IMR-90 (cell line): ENCODE measurements around the gene ENDOD1. TPM values are rescaled to one million over a fixed set of nuclear protein-coding genes. Genes with fewer than 3 reads are reported as not detected.

ENCODE experiments used
- ATAC-seq: fragments of 200-7000 bp; cut with Tn5 transposase; 2 replicates; pipeline ENCODE4 v1.9.1; 2020; ENCODE audit warnings: low read depth, mild to moderate bottlenecking, moderate library complexity
- BruUV-seq: library from RNA; stranded (reverse); fragments of 400-500 nt; replicated peaks from 2 replicates; lab custom pipeline; 2021; lab: Mats Ljungman, UMichigan
- CTCF ChIA-PET: fragments of 300-600 bp; formaldehyde crosslinking; extraction: SDS; loops from one replicate; lab custom pipeline; 2021; ENCODE audit warnings: antibody characterized with exemption; lab: Yijun Ruan, JAX
- POLR2A ChIA-PET: fragments of 300-600 bp; sonication (Branson Sonifier 250); formaldehyde crosslinking; loops from one replicate; lab custom pipeline; 2022; ENCODE audit warnings: antibody characterized with exemption; ENCODE audit not compliant: unreplicated experiment; lab: Charles Lee
- DNase-seq: peaks from one replicate; pipeline ENCODE4 v3.0.0; 2013
- H2AFZ ChIP-seq: replicated peaks from 2 replicates; pipeline ENCODE3; 2013; ENCODE audit warnings: low read length, mild to moderate bottlenecking; ENCODE audit not compliant: poor library complexity
- H2AK5ac ChIP-seq: 2 replicates; pipeline ENCODE4 v1.6.1; 2013; ENCODE audit warnings: low read depth, low read length, inconsistent platforms
- H2AK9ac ChIP-seq: replicated peaks from 2 replicates; pipeline ENCODE3; 2013; ENCODE audit warnings: mild to moderate bottlenecking, low read depth, low read length, moderate library complexity; ENCODE audit not compliant: poor library complexity
- H2BK120ac ChIP-seq: 2 replicates; pipeline ENCODE4 v1.6.1; 2013; ENCODE audit warnings: low read depth, low read length, inconsistent platforms
- H2BK15ac ChIP-seq: 3 replicates; pipeline ENCODE4 v1.6.1; 2013; ENCODE audit warnings: low read depth, low read length, inconsistent platforms
- H2BK20ac ChIP-seq: 2 replicates; pipeline ENCODE4 v1.6.1; 2013; ENCODE audit warnings: low read depth, mild to moderate bottlenecking, inconsistent platforms, low read length, moderate library complexity
- H2BK5ac ChIP-seq: 2 replicates; pipeline ENCODE4 v1.6.1; 2013; ENCODE audit warnings: mild to moderate bottlenecking, low read depth, low read length, inconsistent platforms; ENCODE audit not compliant: poor library complexity, severe bottlenecking
- H3K14ac ChIP-seq: replicated peaks from 2 replicates; pipeline ENCODE4 v1.6.1; 2013; ENCODE audit warnings: low read depth, low read length, inconsistent platforms
- H3K18ac ChIP-seq: 2 replicates; pipeline ENCODE4 v1.6.1; 2013; ENCODE audit warnings: low read depth, low read length, control low read depth
- H3K23ac ChIP-seq: 2 replicates; pipeline ENCODE4 v1.6.1; 2013; ENCODE audit warnings: low read depth, low read length, inconsistent platforms
- H3K27ac ChIP-seq: 2 replicates; pipeline ENCODE4 v1.5.1; 2013; ENCODE audit warnings: mild to moderate bottlenecking, control low read depth, low read length; ENCODE audit not compliant: insufficient read depth
- H3K27me3 ChIP-seq: 2 replicates; pipeline ENCODE4 v1.6.1; 2013; ENCODE audit warnings: low read length; ENCODE audit not compliant: control insufficient read depth, insufficient read depth
- H3K36me3 ChIP-seq: 2 replicates; pipeline ENCODE4 v1.6.1; 2013; ENCODE audit warnings: low read length, mixed read lengths; ENCODE audit not compliant: control insufficient read depth, insufficient read depth
- H3K4ac ChIP-seq: 2 replicates; pipeline ENCODE4 v1.6.1; 2013; ENCODE audit warnings: low read depth, low read length, inconsistent platforms
- H3K4me1 ChIP-seq: 2 replicates; pipeline ENCODE4 v1.6.1; 2013; ENCODE audit warnings: low read length, mixed read lengths; ENCODE audit not compliant: control insufficient read depth, insufficient read depth
- H3K4me2 ChIP-seq: 2 replicates; pipeline ENCODE4 v1.6.1; 2013; ENCODE audit warnings: low read depth, mild to moderate bottlenecking, control low read depth, low read length, moderate library complexity
- H3K4me3 ChIP-seq: 2 replicates; pipeline ENCODE4 v1.5.1; 2013; ENCODE audit warnings: low read depth, mild to moderate bottlenecking, control low read depth, low read length, moderate library complexity; ENCODE audit not compliant: insufficient read depth
- H3K56ac ChIP-seq: 2 replicates; pipeline ENCODE4 v1.6.1; 2013; ENCODE audit warnings: low read length, inconsistent platforms; ENCODE audit not compliant: insufficient read depth; ENCODE audit errors: extremely low read depth
- H3K79me1 ChIP-seq, 2 experiments: 2 replicates each; pipeline ENCODE4 v1.6.1; 2013; ENCODE audit warnings: low read length in 2 of 2, inconsistent platforms in 1 of 2, low read depth in 1 of 2
- H3K9ac ChIP-seq: 2 replicates; pipeline ENCODE4 v1.6.1; 2013; ENCODE audit warnings: low read depth, low read length, control low read depth
- H3K9me1 ChIP-seq: 2 replicates; pipeline ENCODE4 v1.6.1; 2013; ENCODE audit warnings: low read length, inconsistent platforms; ENCODE audit not compliant: insufficient read depth
- H3K9me3 ChIP-seq: 2 replicates; pipeline ENCODE4 v1.6.1; 2013; ENCODE audit warnings: low read length; ENCODE audit not compliant: control insufficient read depth, insufficient read depth
- H4K20me1 ChIP-seq: 2 replicates; pipeline ENCODE4 v1.6.1; 2013; ENCODE audit warnings: low read length, inconsistent platforms; ENCODE audit not compliant: insufficient read depth
- H4K5ac ChIP-seq: 2 replicates; pipeline ENCODE4 v1.6.1; 2013; ENCODE audit warnings: mild to moderate bottlenecking, low read depth, low read length, control low read depth
- H4K8ac ChIP-seq, 2 experiments: 2 replicates each; pipeline ENCODE4 v1.6.1; 2013; ENCODE audit warnings: low read depth in 2 of 2, low read length in 2 of 2, control low read depth in 1 of 2, inconsistent platforms in 1 of 2
- H4K91ac ChIP-seq: 2 replicates; pipeline ENCODE4 v1.6.1; 2013; ENCODE audit warnings: low read depth, low read length, inconsistent platforms; ENCODE audit not compliant: insufficient read depth
- BHLHE40 ChIP-seq: fragments of 150-350 bp; IDR thresholded peaks from 2 replicates; pipeline ENCODE4 v1.6.1; 2016; ENCODE audit warnings: mild to moderate bottlenecking, low read depth, low read length
- WGBS, 2 experiments: methylation state at CpG; one replicate each; pipeline versions ENCODE4 v1.1.5 to v1.1.7; 2013; ENCODE audit warnings: missing lambda C conversion rate in 2 of 2; ENCODE audit not compliant: insufficient read length in 1 of 2; ENCODE audit errors: extremely low coverage in 2 of 2; 5-methylcytosine and 5-hydroxymethylcytosine counted together
- dilution Hi-C: fragments of 300-500 bp; cut with HindIII; formaldehyde crosslinking; loops from one replicate; pipeline ENCODE4 v1.14.3; 2018; ENCODE audit warnings: low sequenced_read_pairs; ENCODE audit not compliant: unreplicated experiment
- in situ Hi-C: fragments of 300-500 bp; cut with MboI; formaldehyde crosslinking; loops from 3 replicates; pipeline ENCODE4 v1.14.3; 2019; ENCODE audit warnings: low sequenced_read_pairs, inconsistent platforms, mixed read lengths
- intact Hi-C: fragments of 100-400 bp; cut with micrococcal nuclease; formaldehyde crosslinking; loops from 2 replicates; pipeline ENCODE4 v1.10.0; 2022
- polyA plus RNA-seq, 3 experiments: library from polyadenylated mRNA; depleted of rRNA; stranded (reverse); fragments of >200 nt; gene quantifications; 2 replicates each; pipeline ENCODE4 v1.2.3, GENCODE V29; 2012; ENCODE audit warnings: low replicate concordance in 1 of 3
- total RNA-seq: library from RNA; depleted of rRNA; stranded (reverse); fragments of >200 nt; gene quantifications from 2 replicates; pipeline ENCODE4 v1.2.3, GENCODE V29; 2012

Gene ENDOD1
- total and polyA plus RNA-seq, 2 of the 4 experiments (the other 2 are of a cell fraction), result 7.0 to 17.6 TPM

DNA sequence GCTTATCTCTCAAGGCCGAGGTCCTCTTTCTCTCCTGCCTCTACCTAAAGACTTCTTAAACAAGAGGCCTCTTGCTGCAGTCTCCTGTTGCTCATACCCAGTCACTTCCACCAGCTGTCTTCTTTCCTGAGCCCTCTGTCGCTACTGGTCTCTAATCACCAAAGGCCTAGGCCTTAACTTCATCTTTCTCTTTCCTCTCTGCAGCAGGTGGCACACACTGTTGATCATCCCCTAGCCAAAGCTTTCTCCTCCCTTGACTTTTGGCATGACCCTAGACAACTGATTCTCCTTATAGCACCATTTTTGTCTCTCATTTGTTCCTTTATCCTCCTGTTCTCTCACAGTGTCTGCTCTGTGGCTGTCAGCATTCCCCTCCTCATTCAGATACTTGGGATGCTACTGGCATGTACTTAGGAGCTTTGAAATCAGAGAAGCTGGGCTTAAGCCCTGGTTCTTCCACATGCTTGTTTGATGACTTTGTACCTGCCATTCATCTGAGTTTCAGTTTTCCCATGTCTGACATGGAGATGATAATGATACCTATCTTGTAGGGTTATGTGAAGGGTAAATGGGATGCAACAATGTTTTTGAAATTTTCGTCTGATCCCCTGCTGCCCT, 22.4 kb downstream of the ENDOD1 start:
- DNase-seq (no peak), ATAC-seq (no peak)
- Histone ChIP-seq H3K4me1 (0 out of 2 replicates have a peak, but pooled peaks cover 2% of the 10 kb centered on the region), H3K4me2 (no peak overlapping the region), H3K14ac (no peak overlapping the region), H2AK9ac (no peak overlapping the region), H2BK15ac (no peak overlapping the region), H3K36me3 (no peaks in the 10 kb centered on the region), H2BK20ac (no peak overlapping the region), H3K9me1 (no peaks in the 10 kb centered on the region), H3K9ac (no peak overlapping the region), H3K27me3 (no peaks in the 10 kb centered on the region), H3K4me3 (no peak overlapping the region), H4K20me1 (no peaks in the 10 kb centered on the region), H3K27ac (no peak overlapping the region), H3K79me1 (no peaks in the 10 kb centered on the region), H3K23ac (no peak overlapping the region), H3K9me3 (no peaks in the 10 kb centered on the region), H2AK5ac (no peak overlapping the region), H3K56ac (no peak overlapping the region), H3K4ac (no peak overlapping the region), H2BK5ac (no peak overlapping the region), H4K5ac (no peak overlapping the region), H4K8ac (no peak overlapping the region), H3K18ac (no peak overlapping the region), H4K91ac (no peak overlapping the region), H2AFZ (no peak overlapping the region), H2BK120ac (no peak overlapping the region)
- 37% methylated on average over 2 of the region's 3 CpGs; no CpG with 5 or more reads in 1 of the 2 experiments for WGBS, 2 experiments
- no peak for TF ChIP-seq BHLHE40
- BruUV-seq, result no TSS peak
- dilution Hi-C loops, result no loop called here
- ChIA-PET POLR2A (interaction anchor here (0.5 kb wide), 1 partner anchor 630 kb away, joined by 6 read pairs; no protein-coding TSS in a partner anchor), CTCF (no interaction called here)
- in situ Hi-C loops, result no loop called here
- intact Hi-C loops, result no loop called here
